GM10248 (cell line): Measurements from ENCODE around the gene VSTM2B.

Experiments used
- CTCF ChIA-PET: fragments of 300-600 bp; sonication (Branson Sonifier 250); formaldehyde crosslinking; extraction: SDS; loops from one replicate; lab custom pipeline; 2021; ENCODE audit warnings: antibody characterized with exemption; lab: Yijun Ruan, JAX
- POLR2A ChIA-PET: fragments of 350-650 bp; sonication (Branson Sonifier 250); formaldehyde crosslinking; extraction: SDS; loops from one replicate; lab custom pipeline; 2020; ENCODE audit warnings: antibody characterized with exemption; lab: Yijun Ruan, JAX
- DNase-seq: peaks from one replicate; pipeline ENCODE4 v3.0.0; 2012; ENCODE audit errors: extremely low spot score
- CTCF ChIP-seq: IDR thresholded peaks from 2 replicates; pipeline ENCODE4 v1.5.1; 2012; ENCODE audit warnings: mild to moderate bottlenecking, low read depth; ENCODE audit errors: extremely low read depth, missing control alignments, control extremely low read depth

The VSTM2B gene

GRCh38 chr19:29567366-29567915 lies 41.6 kb downstream of the VSTM2B start:
- TF ChIP-seq CTCF = no peak
- ChIA-PET POLR2A (no interaction called here), CTCF (no interaction called here)
- no peak for DNase-seq

GRCh38 chr19:29568036-29569025 lies 42.5 kb downstream of the VSTM2B start:
- TF ChIP-seq CTCF = no peak
- DNase-seq = no peak
- CTCF ChIA-PET = no interaction called here
- POLR2A ChIA-PET = no interaction called here

GRCh38 chr19:29569038-29569911 lies 43.5 kb downstream of the VSTM2B start:
- no peak for DNase-seq
- no peak for TF ChIP-seq CTCF
- POLR2A ChIA-PET = no interaction called here
- CTCF ChIA-PET = no interaction called here

- TF ChIP-seq CTCF = no peak
- CTCF ChIA-PET = no interaction called here
- POLR2A ChIA-PET = no interaction called here
- DNase-seq = no peak
Measured at GRCh38 chr19:29571181-29571580, 45.4 kb downstream of the VSTM2B start.

- no peak for DNase-seq
- TF ChIP-seq CTCF = no peak
- ChIA-PET POLR2A (no interaction called here), CTCF (no interaction called here)
Measured at GRCh38 chr19:29573486-29573885, 47.7 kb downstream of the VSTM2B start.

GRCh38 chr19:29574510-29574909 lies 48.7 kb downstream of the VSTM2B start:
- no peak for TF ChIP-seq CTCF
- ChIA-PET CTCF (interaction anchor here (0.9 to 1.7 kb wide), 2 partner anchors 9 to 22 kb away, joined by 3 to 4 read pairs; no protein-coding TSS in a partner anchor), POLR2A (no interaction called here)
- no peak for DNase-seq
